Vagina (tissue), 2 donors: Measurements from ENCODE around the gene TBL1X.

Source experiments
- POLR2A ChIP-seq, 2 donors: fragments of 450-650 bp; IDR thresholded peaks; one replicate each; pipeline ENCODE4 v1.6.1; 2017; ENCODE audit warnings: antibody characterized with exemption in 2 of 2, mild to moderate bottlenecking in 2 of 2, moderate library complexity in 2 of 2
- POLR2AphosphoS5 ChIP-seq, 2 donors: sonication (generic); formaldehyde crosslinking; IDR thresholded peaks; one replicate each; pipeline ENCODE4 v1.9.0; 2017; ENCODE audit warnings: antibody characterized with exemption in 2 of 2, mild to moderate bottlenecking in 2 of 2, low read depth in 1 of 2; ENCODE audit not compliant: insufficient read depth in 1 of 2
- TF ChIP-seq, protein P1 (sequence below), 3 experiments: fragments of 450-650 bp in 2 of 3; fragments of 200-600 bp in 1 of 3; sonication (generic) in 1 of 3; IDR thresholded peaks; one replicate each; pipeline ENCODE4 v1.5.1; 2017 to 2019; ENCODE audit warnings: antibody characterized with exemption in 3 of 3, mild to moderate bottlenecking in 2 of 3, moderate library complexity in 2 of 3

- TF ChIP-seq, protein P1, sequence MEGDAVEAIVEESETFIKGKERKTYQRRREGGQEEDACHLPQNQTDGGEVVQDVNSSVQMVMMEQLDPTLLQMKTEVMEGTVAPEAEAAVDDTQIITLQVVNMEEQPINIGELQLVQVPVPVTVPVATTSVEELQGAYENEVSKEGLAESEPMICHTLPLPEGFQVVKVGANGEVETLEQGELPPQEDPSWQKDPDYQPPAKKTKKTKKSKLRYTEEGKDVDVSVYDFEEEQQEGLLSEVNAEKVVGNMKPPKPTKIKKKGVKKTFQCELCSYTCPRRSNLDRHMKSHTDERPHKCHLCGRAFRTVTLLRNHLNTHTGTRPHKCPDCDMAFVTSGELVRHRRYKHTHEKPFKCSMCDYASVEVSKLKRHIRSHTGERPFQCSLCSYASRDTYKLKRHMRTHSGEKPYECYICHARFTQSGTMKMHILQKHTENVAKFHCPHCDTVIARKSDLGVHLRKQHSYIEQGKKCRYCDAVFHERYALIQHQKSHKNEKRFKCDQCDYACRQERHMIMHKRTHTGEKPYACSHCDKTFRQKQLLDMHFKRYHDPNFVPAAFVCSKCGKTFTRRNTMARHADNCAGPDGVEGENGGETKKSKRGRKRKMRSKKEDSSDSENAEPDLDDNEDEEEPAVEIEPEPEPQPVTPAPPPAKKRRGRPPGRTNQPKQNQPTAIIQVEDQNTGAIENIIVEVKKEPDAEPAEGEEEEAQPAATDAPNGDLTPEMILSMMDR (IDR thresholded peaks at IDR 0.05) = no peak
- TF ChIP-seq POLR2AphosphoS5 (IDR thresholded peaks at IDR 0.05; ENCODE audit: insufficient read depth in 1 of 2, low read depth in 1 of 2) = peak in 1 of 2 donors; percentile 41
- no peak for TF ChIP-seq POLR2A (IDR thresholded peaks at IDR 0.05)
Measured at GRCh38 chrX:9566150-9566621, 101.3 kb downstream of the TBL1X start.
